ENCODE data around the gene EXD2.

The EXD2 gene

GRCh38 chr14:69291396-69291795 lies 100.1 kb downstream of the EXD2 start:
- Histone ChIP-seq H3K27ac (no peak overlapping the region), H3K9ac (no peak overlapping the region), H2AFZ (ENCODE audit: low read depth) (no peak overlapping the region), H3K4me1 (ENCODE audit: low read depth, poor library complexity, severe bottlenecking) (no peaks in the 10 kb centered on the region), H3K36me3 (ENCODE audit: insufficient read depth) (no peaks in the 10 kb centered on the region), H3K4me3 (IDR thresholded peaks at IDR 0.05; ENCODE audit: insufficient read depth, low read depth, low read length) (no peak overlapping the region), H3K27me3 (ENCODE audit: insufficient read depth, low read depth) (no peaks in the 10 kb centered on the region), H3K79me2 (ENCODE audit: insufficient read depth, low read depth) (no peaks in the 10 kb centered on the region), H3K4me2 (no peak overlapping the region), H4K20me1 (ENCODE audit: insufficient read depth) (no peaks in the 10 kb centered on the region)
- TF ChIP-seq CTCF (conservative IDR thresholded peaks at IDR 0.05; ENCODE audit: low read depth, low read length) = no peak

- no peak overlapping the region for H3K4me3 ChIP-seq (IDR thresholded peaks at IDR 0.05; ENCODE audit: insufficient read depth, low read depth, low read length)
- no peak overlapping the region for H3K9ac ChIP-seq
- no peaks in the 10 kb centered on the region for H3K36me3 ChIP-seq (ENCODE audit: insufficient read depth)
- no peak overlapping the region for H3K27ac ChIP-seq
- H4K20me1 ChIP-seq (ENCODE audit: insufficient read depth) = no peaks in the 10 kb centered on the region
- no peaks in the 10 kb centered on the region for H3K27me3 ChIP-seq (ENCODE audit: insufficient read depth, low read depth)
- H3K4me1 ChIP-seq (ENCODE audit: low read depth, poor library complexity, severe bottlenecking) = no peaks in the 10 kb centered on the region
- no peak overlapping the region for H2AFZ ChIP-seq (ENCODE audit: low read depth)
- no peaks in the 10 kb centered on the region for H3K79me2 ChIP-seq (ENCODE audit: insufficient read depth, low read depth)
- no peak for TF ChIP-seq CTCF (conservative IDR thresholded peaks at IDR 0.05; ENCODE audit: low read depth, low read length)
- H3K4me2 ChIP-seq = no peak overlapping the region
These were observed 100.7 kb downstream of the EXD2 start for GRCh38 chr14:69291891-69292561.

Data from KMS-11 (cell line).